SH-SY5Y (cell line): Measurements from ENCODE around the gene IFITM2.

Experiments used
- GATA2 ChIP-seq: IDR thresholded peaks from 2 replicates; pipeline ENCODE4 v1.6.1; 2011; ENCODE audit warnings: mild to moderate bottlenecking, low read depth, low read length
- GATA3 ChIP-seq: IDR thresholded peaks from 2 replicates; pipeline ENCODE4 v1.6.1; 2011; ENCODE audit warnings: low read depth, mild to moderate bottlenecking, low read length, moderate library complexity

- TF ChIP-seq GATA2 (no peak), GATA3 (no peak)
These were observed 44.9 kb downstream of the IFITM2 start for GRCh38 chr11:352456-353031.
